Tibial nerve (tissue), 4 donors: Measurements from ENCODE around the gene SH3TC1.

Source experiments
- EP300 ChIP-seq, 2 donors: sonication (generic); formaldehyde crosslinking; IDR thresholded peaks; one replicate each; pipeline ENCODE4 v1.6.1; 2017; ENCODE audit warnings: antibody characterized with exemption in 2 of 2, mild to moderate bottlenecking in 1 of 2
- POLR2A ChIP-seq, 2 donors: fragments of 450-650 bp; IDR thresholded peaks; one replicate each; pipeline ENCODE4 v1.6.1; 2017; ENCODE audit warnings: antibody characterized with exemption in 2 of 2, mild to moderate bottlenecking in 2 of 2, moderate library complexity in 2 of 2
- TF ChIP-seq, protein P1 (sequence below), 5 experiments: fragments of 200-600 bp in 3 of 5; fragments of 450-650 bp in 2 of 5; sonication (generic) in 3 of 5; IDR thresholded peaks; one replicate each; pipeline ENCODE4 v1.5.1; 2016 to 2019; ENCODE audit warnings: antibody characterized with exemption in 5 of 5, mild to moderate bottlenecking in 3 of 5, moderate library complexity in 2 of 5

DNA sequence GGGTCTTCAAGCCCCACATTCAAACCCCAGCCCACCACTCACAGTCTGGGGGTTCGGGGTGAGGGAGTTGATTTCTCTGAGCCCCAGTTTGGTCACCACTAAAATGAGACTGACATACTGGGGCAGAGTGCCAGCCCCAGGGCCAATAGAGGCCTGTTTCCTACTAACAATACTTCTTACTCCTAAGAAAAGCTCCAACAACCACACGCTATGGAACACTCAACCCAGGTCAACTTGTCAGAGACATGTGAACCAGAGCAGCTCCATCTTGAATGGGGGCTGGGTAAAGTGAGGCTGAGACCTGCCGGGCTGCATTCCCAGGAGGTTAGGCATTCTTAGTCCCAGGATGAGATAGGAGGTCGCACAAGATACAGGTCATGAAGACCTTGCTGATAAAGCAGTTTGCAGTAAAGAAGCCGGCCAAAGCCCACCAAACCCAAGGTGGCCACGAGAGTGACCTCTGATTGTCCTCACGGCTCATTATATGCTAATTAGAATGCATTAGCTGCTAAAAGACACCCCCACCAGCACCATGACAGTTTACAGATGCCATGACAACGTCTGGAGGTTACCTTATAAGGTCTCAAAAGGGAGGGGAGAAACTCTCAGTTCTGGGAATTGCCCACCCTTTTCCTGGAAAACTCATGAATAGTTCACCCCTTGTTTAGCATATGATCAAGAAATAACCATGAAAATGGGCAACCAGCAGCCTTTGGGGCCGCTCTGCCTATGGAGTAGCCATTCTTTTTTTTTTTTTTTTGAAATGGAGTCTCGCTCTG, 43.9 kb downstream of the SH3TC1 start:
- TF ChIP-seq, protein P1, sequence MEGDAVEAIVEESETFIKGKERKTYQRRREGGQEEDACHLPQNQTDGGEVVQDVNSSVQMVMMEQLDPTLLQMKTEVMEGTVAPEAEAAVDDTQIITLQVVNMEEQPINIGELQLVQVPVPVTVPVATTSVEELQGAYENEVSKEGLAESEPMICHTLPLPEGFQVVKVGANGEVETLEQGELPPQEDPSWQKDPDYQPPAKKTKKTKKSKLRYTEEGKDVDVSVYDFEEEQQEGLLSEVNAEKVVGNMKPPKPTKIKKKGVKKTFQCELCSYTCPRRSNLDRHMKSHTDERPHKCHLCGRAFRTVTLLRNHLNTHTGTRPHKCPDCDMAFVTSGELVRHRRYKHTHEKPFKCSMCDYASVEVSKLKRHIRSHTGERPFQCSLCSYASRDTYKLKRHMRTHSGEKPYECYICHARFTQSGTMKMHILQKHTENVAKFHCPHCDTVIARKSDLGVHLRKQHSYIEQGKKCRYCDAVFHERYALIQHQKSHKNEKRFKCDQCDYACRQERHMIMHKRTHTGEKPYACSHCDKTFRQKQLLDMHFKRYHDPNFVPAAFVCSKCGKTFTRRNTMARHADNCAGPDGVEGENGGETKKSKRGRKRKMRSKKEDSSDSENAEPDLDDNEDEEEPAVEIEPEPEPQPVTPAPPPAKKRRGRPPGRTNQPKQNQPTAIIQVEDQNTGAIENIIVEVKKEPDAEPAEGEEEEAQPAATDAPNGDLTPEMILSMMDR (IDR thresholded peaks at IDR 0.05), result no peak
- TF ChIP-seq POLR2A (IDR thresholded peaks at IDR 0.05) (no peak), EP300 (IDR thresholded peaks at IDR 0.05) (no peak)
